Fibroblast of the aortic adventitia (primary cell): ENCODE results near the gene C5orf46. TPM values are rescaled to one million over a fixed set of nuclear protein-coding genes. Genes with fewer than 3 reads are reported as not detected.

Experiments
- DNase-seq: peaks from one replicate; pipeline ENCODE4 v3.0.0-alpha.2; 2010; ENCODE audit warnings: low read depth
- H3K4me3 ChIP-seq: 2 replicates; pipeline ENCODE4 v1.5.1; 2011; ENCODE audit warnings: low read depth, mild to moderate bottlenecking, control low read depth, low read length, moderate library complexity
- CTCF ChIP-seq: IDR thresholded peaks from 2 replicates; pipeline ENCODE4 v1.5.1; 2011; ENCODE audit warnings: mild to moderate bottlenecking, low read length, control low read depth, inconsistent platforms; ENCODE audit not compliant: insufficient read depth
- total RNA-seq: library from RNA; depleted of rRNA; stranded (reverse); fragments of >200 nt; gene quantifications from 2 replicates; pipeline ENCODE4 v1.2.3, GENCODE V29; 2012; ENCODE audit warnings: low replicate concordance

C5orf46 gene
- total RNA-seq, 1 donor = not detected

GRCh38 chr5:147930769-147931168 is 24.4 kb upstream of the C5orf46 start:
- no peak for DNase-seq
- no peak for TF ChIP-seq CTCF
- no peak overlapping the region for H3K4me3 ChIP-seq

- no peak for TF ChIP-seq CTCF
- H3K4me3 ChIP-seq = no peak overlapping the region
- DNase-seq = no peak
Measured at GRCh38 chr5:147927901-147928300, 21.6 kb upstream of the C5orf46 start.

- DNase-seq = no peak
- TF ChIP-seq CTCF = no peak
- no peak overlapping the region for H3K4me3 ChIP-seq
Measured at GRCh38 chr5:147925020-147925419, 18.7 kb upstream of the C5orf46 start.

- DNase-seq = no peak
- TF ChIP-seq CTCF = no peak
Measured at GRCh38 chr5:147921136-147921535, 14.8 kb upstream of the C5orf46 start.

GRCh38 chr5:147920420-147921030 is 14.2 kb upstream of the C5orf46 start:
- DNase-seq = no peak
- no peak overlapping the region for H3K4me3 ChIP-seq
- no peak for TF ChIP-seq CTCF

More at GRCh38 chr5:147921136-147921535, 14.8 kb upstream of the C5orf46 start:
- no peak overlapping the region for H3K4me3 ChIP-seq

- no peak overlapping the region for H3K4me3 ChIP-seq
- no peak for TF ChIP-seq CTCF
- no peak for DNase-seq
Measured at GRCh38 chr5:147918899-147919298, 12.6 kb upstream of the C5orf46 start.
